GM12865 (cell line): ENCODE data around the gene MID1.

ENCODE experiments used
- DNase-seq: peaks from one replicate; pipeline ENCODE4 v3.0.0; 2010; ENCODE audit warnings: low read depth
- H3K4me3 ChIP-seq: 2 replicates; pipeline ENCODE4 v1.5.1; 2011; ENCODE audit warnings: mild to moderate bottlenecking, low read depth, low read length, control low read depth
- TF ChIP-seq, protein P1 (sequence below): IDR thresholded peaks from 2 replicates; pipeline ENCODE4 v1.5.1; 2011; ENCODE audit warnings: low read length, control low read depth, low read depth, inconsistent platforms; ENCODE audit not compliant: insufficient read depth; ENCODE audit errors: missing control alignments

MID1 gene

DNA sequence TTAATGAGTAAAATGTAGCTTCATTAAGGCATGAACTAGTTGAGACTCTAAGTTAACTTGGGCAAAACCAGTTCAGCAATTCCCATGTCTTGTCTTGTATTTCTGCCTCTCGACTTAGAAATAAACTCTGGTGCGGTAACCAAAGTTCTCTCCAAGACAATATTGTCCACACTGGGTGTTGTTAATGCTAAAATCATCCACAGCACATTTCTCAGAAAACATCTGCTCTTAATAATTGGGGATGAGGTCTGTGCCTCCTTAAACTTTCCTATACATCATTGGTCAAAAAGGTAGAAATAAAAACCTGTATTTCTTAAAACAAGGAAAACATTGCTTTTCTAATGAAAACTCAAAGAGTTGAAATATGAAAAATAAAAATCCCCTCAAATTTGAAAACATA is 32.9 kb upstream of the MID1 start:
- no peak for DNase-seq
- H3K4me3 ChIP-seq = no peak overlapping the region
- TF ChIP-seq, protein P1, sequence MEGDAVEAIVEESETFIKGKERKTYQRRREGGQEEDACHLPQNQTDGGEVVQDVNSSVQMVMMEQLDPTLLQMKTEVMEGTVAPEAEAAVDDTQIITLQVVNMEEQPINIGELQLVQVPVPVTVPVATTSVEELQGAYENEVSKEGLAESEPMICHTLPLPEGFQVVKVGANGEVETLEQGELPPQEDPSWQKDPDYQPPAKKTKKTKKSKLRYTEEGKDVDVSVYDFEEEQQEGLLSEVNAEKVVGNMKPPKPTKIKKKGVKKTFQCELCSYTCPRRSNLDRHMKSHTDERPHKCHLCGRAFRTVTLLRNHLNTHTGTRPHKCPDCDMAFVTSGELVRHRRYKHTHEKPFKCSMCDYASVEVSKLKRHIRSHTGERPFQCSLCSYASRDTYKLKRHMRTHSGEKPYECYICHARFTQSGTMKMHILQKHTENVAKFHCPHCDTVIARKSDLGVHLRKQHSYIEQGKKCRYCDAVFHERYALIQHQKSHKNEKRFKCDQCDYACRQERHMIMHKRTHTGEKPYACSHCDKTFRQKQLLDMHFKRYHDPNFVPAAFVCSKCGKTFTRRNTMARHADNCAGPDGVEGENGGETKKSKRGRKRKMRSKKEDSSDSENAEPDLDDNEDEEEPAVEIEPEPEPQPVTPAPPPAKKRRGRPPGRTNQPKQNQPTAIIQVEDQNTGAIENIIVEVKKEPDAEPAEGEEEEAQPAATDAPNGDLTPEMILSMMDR = no peak

DNA sequence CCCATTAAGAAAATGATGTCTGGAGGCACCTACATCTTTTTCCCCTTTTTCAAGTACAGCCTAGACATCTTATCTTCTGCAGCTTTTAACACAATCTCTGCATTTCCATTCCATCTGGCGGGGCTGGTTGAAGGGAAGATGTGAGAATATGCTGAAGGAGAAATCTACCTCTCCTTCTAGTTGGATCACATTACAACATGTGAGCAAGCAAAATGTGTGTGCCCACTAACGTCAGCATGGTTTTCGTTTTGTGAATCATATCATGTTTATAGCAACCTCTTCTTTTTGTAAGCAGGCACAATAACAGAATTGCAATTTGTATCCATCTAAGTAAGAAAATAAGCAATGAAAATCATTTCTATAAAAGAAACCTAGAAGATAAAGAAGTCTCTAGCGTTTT is 28.9 kb upstream of the MID1 start:
- TF ChIP-seq, protein P1 = no peak
- no peak overlapping the region for H3K4me3 ChIP-seq
- no peak for DNase-seq

DNA sequence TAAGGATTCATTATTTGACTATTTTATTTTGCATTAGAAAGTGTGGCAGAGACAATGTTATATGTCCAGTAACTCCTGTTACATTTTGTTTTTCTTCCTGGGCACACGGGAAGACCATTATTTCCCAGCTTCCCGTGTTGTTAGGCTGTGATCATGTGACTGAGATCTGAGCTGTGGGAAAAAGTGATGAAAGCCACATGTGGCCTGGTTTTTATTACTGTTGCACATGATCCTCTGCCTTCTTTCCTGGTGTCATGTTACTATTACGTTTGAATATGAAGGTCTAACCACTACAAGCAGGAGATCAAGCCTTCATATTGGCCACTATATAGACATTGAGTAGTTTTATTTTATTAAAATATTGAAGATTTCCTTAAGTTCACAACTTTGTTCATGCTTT is 28.2 kb upstream of the MID1 start:
- DNase-seq = no peak
- H3K4me3 ChIP-seq = no peak overlapping the region
- TF ChIP-seq, protein P1 = no peak

DNA sequence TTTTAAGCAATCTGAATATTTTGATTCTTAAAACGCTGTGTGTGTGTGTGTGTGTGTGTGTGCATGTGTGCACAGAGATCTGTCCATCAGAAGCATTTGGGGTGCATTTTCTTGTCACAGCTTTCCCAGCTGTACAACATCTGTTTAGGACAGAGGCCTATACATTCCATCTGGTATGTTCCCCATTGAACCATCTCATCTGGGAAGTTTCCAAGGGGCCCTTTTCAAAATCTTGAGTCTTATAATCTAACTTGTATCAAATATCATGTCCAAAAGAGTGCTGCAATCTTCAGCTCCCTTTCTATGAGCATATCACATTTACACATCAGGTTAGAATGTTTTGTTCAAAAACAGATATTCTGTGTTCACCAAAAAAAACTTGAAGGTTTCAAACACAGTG is 16.5 kb upstream of the MID1 start:
- TF ChIP-seq, protein P1 = no peak

DNA sequence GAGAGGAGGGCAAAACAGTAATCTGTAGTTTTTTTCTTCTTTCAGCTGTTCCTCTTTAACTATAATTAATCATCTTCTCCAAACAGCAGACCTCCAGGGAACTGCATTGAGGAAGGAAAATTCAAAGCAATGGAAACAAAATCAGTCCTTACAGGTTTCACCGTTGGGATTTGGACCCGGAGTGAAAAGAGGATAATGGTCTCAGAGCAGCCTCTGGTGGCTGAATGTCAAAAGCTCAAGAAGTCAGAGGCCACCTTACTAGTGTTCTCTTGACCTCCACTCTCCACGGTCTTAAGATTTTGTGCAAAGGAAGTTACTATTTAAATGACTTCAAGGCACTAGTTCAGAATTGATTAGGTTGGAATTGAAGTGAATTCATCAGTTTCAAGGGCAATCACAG is 16.0 kb upstream of the MID1 start:
- TF ChIP-seq, protein P1 = no peak
- DNase-seq = no peak

More for the DNA sequence above, 16.5 kb upstream of the MID1 start:
- no peak overlapping the region for H3K4me3 ChIP-seq
- DNase-seq = no peak

DNA sequence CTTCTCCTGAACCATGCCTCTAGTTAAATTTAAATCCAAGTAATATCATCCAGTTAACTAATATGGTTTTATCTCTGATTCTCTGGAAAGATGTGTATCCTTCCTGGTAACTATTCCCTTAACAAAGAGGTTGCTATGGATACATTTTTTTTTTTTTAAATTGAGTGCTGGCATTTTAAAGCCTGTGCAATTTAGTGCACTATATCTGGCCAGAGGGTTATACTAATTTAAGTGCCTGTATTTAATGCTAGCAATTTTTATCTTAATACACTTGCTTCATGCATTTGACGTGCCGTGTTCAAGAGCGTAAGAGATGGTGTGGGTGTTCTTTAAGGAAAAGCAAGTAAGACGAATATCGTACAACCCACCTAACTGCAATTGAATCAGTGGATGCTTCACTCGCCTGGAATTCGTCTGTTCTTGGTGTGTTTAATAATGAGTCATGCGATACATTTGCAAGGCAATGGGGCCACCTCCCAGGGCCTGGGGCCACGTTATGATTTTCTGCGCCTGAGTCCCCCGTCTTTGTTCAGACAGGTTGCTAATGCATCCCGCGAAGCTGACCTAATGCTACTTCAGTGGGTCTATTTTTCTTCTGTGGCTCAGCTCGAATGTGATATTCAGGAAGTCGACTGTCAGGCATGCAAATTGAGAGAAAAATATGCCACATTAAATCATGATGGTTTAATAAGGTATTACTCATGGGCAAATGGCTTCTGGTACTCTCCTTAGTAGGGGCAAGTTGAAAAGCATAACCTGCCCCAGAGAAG is 14.2 kb upstream of the MID1 start:
- TF ChIP-seq, protein P1 = no peak
- no peak for DNase-seq
- H3K4me3 ChIP-seq = no peak overlapping the region

More for the DNA sequence above, 16.0 kb upstream of the MID1 start:
- no peak overlapping the region for H3K4me3 ChIP-seq

DNA sequence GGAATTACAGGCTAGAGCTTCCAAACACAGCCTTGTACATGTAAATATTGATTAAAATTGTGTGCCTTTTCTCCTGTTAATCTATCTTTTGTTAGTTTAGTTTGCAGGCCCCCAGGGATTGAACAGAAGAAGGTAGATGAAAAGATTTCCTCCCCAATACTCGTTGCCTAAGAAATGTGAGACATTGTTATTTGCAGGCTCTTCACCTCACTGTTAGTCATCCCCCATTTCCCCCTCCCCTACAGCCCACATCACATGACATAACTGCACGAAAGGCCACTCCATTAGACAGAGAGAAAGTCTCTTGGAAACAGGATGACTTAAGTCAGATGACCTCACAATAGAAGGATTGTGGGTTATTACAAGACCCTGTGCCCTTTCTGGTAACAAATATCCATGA is 13.3 kb upstream of the MID1 start:
- DNase-seq = no peak
- TF ChIP-seq, protein P1 = no peak

More for the DNA sequence above, 13.3 kb upstream of the MID1 start:
- no peak overlapping the region for H3K4me3 ChIP-seq
